Stomach (tissue), 9 donors: ENCODE results near the gene CCDC122. TPM values are rescaled to one million over a fixed set of nuclear protein-coding genes. Genes with fewer than 3 reads are reported as not detected.

Experiments used
- DNase-seq, 2 donors: peaks; one replicate each; pipeline versions ENCODE4 v3.0.0 to v3.0.0-alpha.2; 2013 to 2019
- H3K27ac ChIP-seq, 5 donors: fragments of 200-600 bp in 4 of 5; sonication (generic) in 4 of 5; one replicate each; pipeline ENCODE4 v1.5.1; 2013 to 2019; ENCODE audit warnings: mild to moderate bottlenecking in 1 of 5, moderate library complexity in 1 of 5
- H3K27me3 ChIP-seq, 3 donors: fragments of 200-600 bp; sonication (generic); one replicate each; pipeline ENCODE4 v1.5.1; 2017 to 2019; ENCODE audit warnings: mixed run types in 1 of 3
- H3K36me3 ChIP-seq, 4 donors: fragments of 200-600 bp; sonication (generic); 1 replicate in 3 of 4; 2 replicates in 1 of 4; pipeline ENCODE4 v1.5.1; 2016 to 2019
- H3K4me1 ChIP-seq, 4 donors: fragments of 200-600 bp; sonication (generic); one replicate each; pipeline ENCODE4 v1.5.1; 2016 to 2019
- H3K4me3 ChIP-seq, 4 donors: fragments of 200-600 bp; sonication (generic) in 3 of 4; one replicate each; pipeline ENCODE4 v1.5.1; 2016 to 2019; ENCODE audit warnings: mild to moderate bottlenecking in 1 of 4
- H3K9me3 ChIP-seq, 4 donors: fragments of 200-600 bp; sonication (generic); one replicate each; pipeline ENCODE4 v1.5.1; 2016 to 2019
- EP300 ChIP-seq: sonication (generic); formaldehyde crosslinking; IDR thresholded peaks from one replicate; pipeline ENCODE4 v1.6.1; 2017; ENCODE audit warnings: antibody characterized with exemption
- POLR2A ChIP-seq, 4 donors: fragments of 450-650 bp; IDR thresholded peaks; one replicate each; pipeline ENCODE4 v1.6.1; 2016; ENCODE audit warnings: antibody characterized with exemption in 4 of 4, control low read depth in 2 of 4, mild to moderate bottlenecking in 1 of 4, moderate library complexity in 1 of 4
- POLR2AphosphoS5 ChIP-seq, 3 donors: sonication (generic); formaldehyde crosslinking; IDR thresholded peaks; one replicate each; pipeline ENCODE4 v1.6.1; 2016; ENCODE audit warnings: antibody characterized with exemption in 3 of 3
- WGBS, 5 donors: extraction: QIAGEN DNeasy Blood & Tissue Kit in 3 of 5; methylation state at CpG; one replicate each; pipeline versions ENCODE4 v1.1.5 to v1.1.7; 2013 to 2018; 5-methylcytosine and 5-hydroxymethylcytosine counted together
- intact Hi-C: fragments of 100-400 bp; cut with DNase I; formaldehyde crosslinking; loops from one replicate; pipeline ENCODE4 v1.15.1; 2023; ENCODE audit warnings: low total_unique reads
- polyA plus RNA-seq, 3 donors: library from polyadenylated mRNA; stranded (reverse); fragments of 200-250 nt; gene quantifications; one replicate each; pipeline ENCODE4 v1.2.3, GENCODE V29; 2013
- total RNA-seq, 5 donors: library from RNA; depleted of rRNA; stranded (reverse); fragments of >200 nt; gene quantifications; one replicate each; pipeline versions ENCODE4 v1.1.0 to v1.2.3, GENCODE V29; 2014 to 2016
- TF ChIP-seq, protein P1 (sequence below), 7 experiments: fragments of 450-650 bp in 4 of 7; fragments of 200-600 bp in 3 of 7; sonication (generic) in 3 of 7; IDR thresholded peaks; one replicate each; pipeline ENCODE4 v1.5.1; 2016 to 2019; ENCODE audit warnings: antibody characterized with exemption in 7 of 7, control low read depth in 2 of 7, mild to moderate bottlenecking in 1 of 7
- donor health status: healthy with polysubstance abuse.
- donor health status: Bipolar disorder and iron deficiency.
- donor health status: healthy.

The CCDC122 gene
- total and polyA plus RNA-seq, 8 donors: 1.9 to 44.6 (median 4.3) TPM; not detected in 2

DNA sequence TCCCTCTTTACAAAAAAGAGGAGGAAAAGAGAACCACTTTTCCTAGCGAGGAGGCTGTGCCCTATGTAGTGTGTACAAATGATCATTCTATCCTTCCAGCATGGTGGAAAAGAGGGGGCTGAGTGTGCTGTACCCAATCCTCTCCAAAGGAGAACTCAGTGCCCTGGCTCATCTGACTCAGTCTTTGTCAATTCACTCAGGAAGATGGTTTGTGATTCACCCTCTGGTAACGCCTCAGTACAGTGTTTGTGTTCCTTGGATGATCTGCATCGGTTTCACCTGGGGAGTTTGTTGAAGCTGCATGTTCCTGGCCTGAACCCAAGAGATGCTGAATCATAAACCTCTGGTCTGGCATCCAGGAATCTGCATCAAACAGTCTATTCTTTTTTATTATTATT is 74.5 kb downstream of the CCDC122 start:
- Histone ChIP-seq H3K4me1 (peaks cover 0 to 10% (median 7%) of the 10 kb centered on the region in 4 donors), H3K36me3 (no peaks in the 10 kb centered on the region), H3K9me3 (no peaks in the 10 kb centered on the region), H3K4me3 (no peak overlapping the region), H3K27ac (no peak overlapping the region), H3K27me3 (no peaks in the 10 kb centered on the region)
- no peak for TF ChIP-seq EP300
- DNase-seq: no peak
- intact Hi-C loops: loop anchor here (10.0 kb wide), 1 partner anchor 720 kb away; no protein-coding TSS in a partner anchor
- 20 to 40% (median 22%) methylated on average over 3 of the region's 3 CpGs for WGBS, 5 donors

DNA sequence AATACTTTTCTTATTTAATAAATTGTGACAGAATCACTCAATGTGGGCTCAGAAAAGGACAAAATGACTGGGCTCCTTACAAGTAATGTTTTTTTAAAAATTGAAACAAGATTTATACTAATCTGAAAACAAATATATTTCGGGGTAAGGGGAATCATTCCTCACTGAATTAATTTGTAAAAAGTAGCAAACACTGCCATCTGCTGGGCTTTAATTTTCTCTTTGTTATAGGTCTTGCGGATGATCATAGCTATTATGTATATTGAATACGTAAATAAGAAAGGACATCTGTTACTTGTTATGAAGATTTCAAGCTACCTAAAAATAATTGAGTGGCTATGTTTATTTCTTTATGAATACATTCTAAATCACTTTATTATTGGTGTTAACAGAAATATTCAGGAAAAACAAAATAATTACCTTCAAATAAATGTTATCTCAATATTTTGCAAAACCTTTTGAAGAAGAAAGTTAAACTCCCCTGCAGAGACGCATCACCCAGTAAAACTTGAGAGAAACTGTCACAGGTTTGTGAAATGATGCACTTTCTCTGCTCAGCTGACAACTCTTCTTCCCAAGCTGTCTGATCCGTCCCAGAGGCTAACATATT is 75.0 kb downstream of the CCDC122 start:
- intact Hi-C loops: loop anchor here (10.0 kb wide), 1 partner anchor 720 kb away; no protein-coding TSS in a partner anchor
- Histone ChIP-seq H3K36me3 (no peaks in the 10 kb centered on the region), H3K27me3 (no peaks in the 10 kb centered on the region), H3K4me1 (peaks cover 0 to 10% (median 7%) of the 10 kb centered on the region in 4 donors), H3K9me3 (no peaks in the 10 kb centered on the region), H3K27ac (no peak overlapping the region), H3K4me3 (no peak overlapping the region)
- TF ChIP-seq POLR2AphosphoS5 (IDR thresholded peaks at IDR 0.05): no peak
- TF ChIP-seq POLR2A (IDR thresholded peaks at IDR 0.05): no peak
- TF ChIP-seq, protein P1, sequence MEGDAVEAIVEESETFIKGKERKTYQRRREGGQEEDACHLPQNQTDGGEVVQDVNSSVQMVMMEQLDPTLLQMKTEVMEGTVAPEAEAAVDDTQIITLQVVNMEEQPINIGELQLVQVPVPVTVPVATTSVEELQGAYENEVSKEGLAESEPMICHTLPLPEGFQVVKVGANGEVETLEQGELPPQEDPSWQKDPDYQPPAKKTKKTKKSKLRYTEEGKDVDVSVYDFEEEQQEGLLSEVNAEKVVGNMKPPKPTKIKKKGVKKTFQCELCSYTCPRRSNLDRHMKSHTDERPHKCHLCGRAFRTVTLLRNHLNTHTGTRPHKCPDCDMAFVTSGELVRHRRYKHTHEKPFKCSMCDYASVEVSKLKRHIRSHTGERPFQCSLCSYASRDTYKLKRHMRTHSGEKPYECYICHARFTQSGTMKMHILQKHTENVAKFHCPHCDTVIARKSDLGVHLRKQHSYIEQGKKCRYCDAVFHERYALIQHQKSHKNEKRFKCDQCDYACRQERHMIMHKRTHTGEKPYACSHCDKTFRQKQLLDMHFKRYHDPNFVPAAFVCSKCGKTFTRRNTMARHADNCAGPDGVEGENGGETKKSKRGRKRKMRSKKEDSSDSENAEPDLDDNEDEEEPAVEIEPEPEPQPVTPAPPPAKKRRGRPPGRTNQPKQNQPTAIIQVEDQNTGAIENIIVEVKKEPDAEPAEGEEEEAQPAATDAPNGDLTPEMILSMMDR (IDR thresholded peaks at IDR 0.05): peak in 5 of 7 experiments; percentile 5 to 57 (median 35)
- no peak for TF ChIP-seq EP300
- 11 to 23% (median 20%) methylated on average over 5 of the region's 5 CpGs for WGBS, 5 donors
- peak in 1 of 2 donors; percentile 85 for DNase-seq

DNA sequence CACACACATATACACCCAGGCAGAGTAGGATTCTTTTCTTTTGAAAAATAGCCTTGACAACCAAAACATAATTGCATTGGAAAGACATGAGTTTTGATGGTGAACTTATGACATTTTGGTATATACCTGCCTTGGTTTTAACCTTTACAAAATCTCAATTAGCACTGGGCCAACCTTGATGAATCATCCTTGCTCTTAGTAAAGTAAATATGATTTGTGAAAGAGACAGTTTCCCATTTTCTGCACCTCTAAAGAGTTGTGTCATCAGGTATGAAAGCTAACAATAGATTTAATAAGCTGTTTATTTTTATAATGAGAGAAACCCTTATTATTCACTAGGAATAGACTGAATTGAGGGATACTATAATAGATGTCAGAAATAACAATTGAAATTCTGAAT is 77.0 kb downstream of the CCDC122 start:
- intact Hi-C loops: loop anchor here (10.0 kb wide), 1 partner anchor 718 kb away; no protein-coding TSS in a partner anchor
- H3K27ac ChIP-seq: no peak overlapping the region

DNA sequence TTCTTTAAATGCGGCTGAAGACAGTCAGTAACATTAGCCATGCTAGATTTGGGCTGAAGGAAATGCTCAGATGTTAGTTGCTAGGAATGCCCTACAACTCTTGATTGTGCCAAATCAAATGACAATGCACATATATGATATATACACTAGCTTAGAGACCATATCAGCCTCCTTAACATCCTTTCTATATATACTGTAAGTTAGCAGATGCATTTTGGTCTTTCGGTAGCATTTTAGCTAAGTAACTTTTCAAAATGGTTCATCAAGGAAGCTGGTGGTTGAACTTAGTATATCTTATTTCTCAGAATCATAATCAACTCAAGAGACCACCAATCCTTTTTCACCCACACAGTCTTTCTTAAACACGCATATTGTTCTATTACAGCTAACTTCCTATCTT is 78.7 kb downstream of the CCDC122 start:
- TF ChIP-seq EP300 (no peak), POLR2AphosphoS5 (IDR thresholded peaks at IDR 0.05) (no peak), POLR2A (IDR thresholded peaks at IDR 0.05) (no peak)
- TF ChIP-seq, protein P1 (IDR thresholded peaks at IDR 0.05): no peak
- no peak overlapping the region for H3K27ac ChIP-seq
- 63 to 90% (median 73%) methylated on average over 3 of the region's 3 CpGs for WGBS, 5 donors
- H3K4me3 ChIP-seq: no peak overlapping the region
- H3K36me3 ChIP-seq: no peaks in the 10 kb centered on the region
- H3K9me3 ChIP-seq: no peaks in the 10 kb centered on the region
- no peaks in the 10 kb centered on the region for H3K27me3 ChIP-seq
- peaks cover 0 to 10% (median 7%) of the 10 kb centered on the region in 4 donors for H3K4me1 ChIP-seq
- intact Hi-C loops: loop anchor here (10.0 kb wide), 1 partner anchor 716 kb away; no protein-coding TSS in a partner anchor
- DNase-seq: no peak

More for the DNA sequence above, 77.0 kb downstream of the CCDC122 start:
- Histone ChIP-seq H3K4me1 (peaks cover 0 to 10% (median 7%) of the 10 kb centered on the region in 4 donors), H3K36me3 (no peaks in the 10 kb centered on the region), H3K9me3 (no peaks in the 10 kb centered on the region), H3K4me3 (no peak overlapping the region), H3K27me3 (no peaks in the 10 kb centered on the region)
- DNase-seq: no peak
- TF ChIP-seq POLR2A (IDR thresholded peaks at IDR 0.05): no peak
- TF ChIP-seq POLR2AphosphoS5 (IDR thresholded peaks at IDR 0.05): no peak
- TF ChIP-seq EP300: no peak
- TF ChIP-seq, protein P1 (IDR thresholded peaks at IDR 0.05): no peak

DNA sequence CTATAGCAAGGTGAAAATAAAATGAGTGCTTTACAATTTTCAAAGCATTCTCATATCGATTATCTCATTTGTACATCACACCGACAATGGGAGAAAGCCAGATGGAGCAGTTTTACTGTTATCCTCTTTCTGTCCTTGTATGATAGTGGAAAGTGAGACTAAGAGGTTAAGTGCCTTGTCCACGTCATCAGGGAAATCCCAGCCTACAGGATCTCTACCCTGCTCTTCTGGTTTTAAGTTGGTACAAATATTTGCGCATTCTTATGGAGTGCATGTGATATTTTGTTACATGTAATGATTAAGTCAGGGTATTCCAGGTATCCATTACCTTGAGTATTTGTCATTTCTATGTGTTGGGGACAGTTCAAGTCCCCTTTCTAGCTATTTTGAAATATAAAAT is 80.3 kb downstream of the CCDC122 start:
- no peak overlapping the region for H3K27ac ChIP-seq
- WGBS, 5 donors: 57 to 72% (median 63%) methylated on average over 4 of the region's 4 CpGs
- intact Hi-C loops: no loop called here

More for the DNA sequence above, 80.3 kb downstream of the CCDC122 start:
- TF ChIP-seq, protein P1 (IDR thresholded peaks at IDR 0.05): no peak
- TF ChIP-seq EP300: no peak
- TF ChIP-seq POLR2A (IDR thresholded peaks at IDR 0.05): no peak
- no peak for TF ChIP-seq POLR2AphosphoS5 (IDR thresholded peaks at IDR 0.05)
- peak in 1 of 2 donors; percentile 50 for DNase-seq
- H3K9me3 ChIP-seq: no peaks in the 10 kb centered on the region
- no peak overlapping the region for H3K4me3 ChIP-seq
- peaks cover 0 to 1% (median 0%) of the 10 kb centered on the region in 4 donors for H3K4me1 ChIP-seq
- H3K36me3 ChIP-seq: no peaks in the 10 kb centered on the region
- H3K27me3 ChIP-seq: no peaks in the 10 kb centered on the region
